Chondrocyte (in vitro differentiated cells): ENCODE measurements around the gene UBE2U. TPM values are rescaled to one million over a fixed set of nuclear protein-coding genes. Genes with fewer than 3 reads are reported as not detected.

Experiments used
- DNase-seq: peaks from one replicate; pipeline ENCODE4 v3.0.0; 2021; ENCODE audit warnings: mixed read lengths, low spot score
- H3K27ac Mint-ChIP-seq: one replicate; pipeline ENCODE4 v1.8.0; 2021; ENCODE audit warnings: mild to moderate bottlenecking, moderate library complexity, mixed read lengths; ENCODE audit not compliant: unreplicated experiment
- H3K27me3 Mint-ChIP-seq: 2 replicates; pipeline ENCODE4 v1.8.0; 2021; ENCODE audit warnings: low read depth, mixed read lengths
- H3K36me3 Mint-ChIP-seq: 2 replicates; pipeline ENCODE4 v1.8.0; 2021; ENCODE audit warnings: low read depth, mixed read lengths
- H3K4me1 Mint-ChIP-seq: 2 replicates; pipeline ENCODE4 v1.8.0; 2021; ENCODE audit warnings: low read depth, mild to moderate bottlenecking, mixed read lengths
- H3K4me3 Mint-ChIP-seq: one replicate; pipeline ENCODE4 v1.8.0; 2021; ENCODE audit warnings: mild to moderate bottlenecking, moderate library complexity, mixed read lengths; ENCODE audit not compliant: unreplicated experiment
- H3K9me3 Mint-ChIP-seq: 2 replicates; pipeline ENCODE4 v1.8.0; 2021; ENCODE audit warnings: low read depth, mixed read lengths
- CTCF ChIP-seq: fragments of 200-600 bp; sonication (generic); IDR thresholded peaks from 2 replicates; pipeline ENCODE4 v1.5.0; 2021; ENCODE audit warnings: antibody characterized with exemption, mild to moderate bottlenecking, moderate library complexity
- total RNA-seq: library from RNA; stranded (reverse); gene quantifications from 3 replicates; pipeline ENCODE4 v1.2.1, GENCODE V29; 2021

UBE2U gene
- total RNA-seq, 1 donor from 2014 or later, result 0.27 TPM

- H3K27ac Mint-ChIP-seq, result peak overlapping the region; percentile 86
- no peak overlapping the region for H3K4me3 Mint-ChIP-seq
- DNase-seq, result no peak
- no peaks in the 10 kb centered on the region for H3K27me3 Mint-ChIP-seq
- H3K4me1 Mint-ChIP-seq, result peaks cover 42% of the 10 kb centered on the region
- peaks cover 55% of the 10 kb centered on the region for H3K36me3 Mint-ChIP-seq
- H3K9me3 Mint-ChIP-seq, result no peaks in the 10 kb centered on the region
- TF ChIP-seq CTCF, result no peak
Observed at GRCh38 chr1:64171797-64172281, 31.6 kb upstream of the UBE2U start.

- Mint-ChIP-seq H3K9me3 (no peaks in the 10 kb centered on the region), H3K27me3 (no peaks in the 10 kb centered on the region), H3K36me3 (peaks cover 56% of the 10 kb centered on the region), H3K4me3 (no peak overlapping the region), H3K27ac (peak overlapping the region; percentile 37), H3K4me1 (peaks cover 42% of the 10 kb centered on the region)
- no peak for DNase-seq
- TF ChIP-seq CTCF, result no peak
Observed at GRCh38 chr1:64172458-64172983, 30.9 kb upstream of the UBE2U start.

- Mint-ChIP-seq H3K4me1 (peaks cover 41% of the 10 kb centered on the region), H3K36me3 (peaks cover 57% of the 10 kb centered on the region), H3K4me3 (no peak overlapping the region), H3K9me3 (no peaks in the 10 kb centered on the region), H3K27ac (peak overlapping the region; percentile 56), H3K27me3 (no peaks in the 10 kb centered on the region)
- no peak for TF ChIP-seq CTCF
- no peak for DNase-seq
Observed at GRCh38 chr1:64173336-64173940, 30.0 kb upstream of the UBE2U start.

- Mint-ChIP-seq H3K27ac (peak overlapping the region; percentile 38), H3K27me3 (no peaks in the 10 kb centered on the region), H3K4me3 (no peak overlapping the region), H3K9me3 (no peaks in the 10 kb centered on the region), H3K36me3 (peaks cover 48% of the 10 kb centered on the region), H3K4me1 (peaks cover 44% of the 10 kb centered on the region)
- no peak for TF ChIP-seq CTCF
- DNase-seq, result no peak
Observed at GRCh38 chr1:64175639-64176038, 27.8 kb upstream of the UBE2U start.

GRCh38 chr1:64176659-64177058 is 26.8 kb upstream of the UBE2U start:
- H3K4me3 Mint-ChIP-seq, result no peak overlapping the region
- no peak for TF ChIP-seq CTCF
- H3K27ac Mint-ChIP-seq, result no peak overlapping the region
- H3K9me3 Mint-ChIP-seq, result no peaks in the 10 kb centered on the region
- peaks cover 33% of the 10 kb centered on the region for H3K4me1 Mint-ChIP-seq
- H3K27me3 Mint-ChIP-seq, result no peaks in the 10 kb centered on the region
- H3K36me3 Mint-ChIP-seq, result peaks cover 45% of the 10 kb centered on the region
- DNase-seq, result no peak
